ENCODE measurements around the gene JARID2. TPM values are rescaled to one million over a fixed set of nuclear protein-coding genes. Genes with fewer than 3 reads are reported as not detected.

Gene JARID2
- total RNA-seq, 4 donors from 2014 or later: 12.1 to 33.8 (median 17.0) TPM

DNA sequence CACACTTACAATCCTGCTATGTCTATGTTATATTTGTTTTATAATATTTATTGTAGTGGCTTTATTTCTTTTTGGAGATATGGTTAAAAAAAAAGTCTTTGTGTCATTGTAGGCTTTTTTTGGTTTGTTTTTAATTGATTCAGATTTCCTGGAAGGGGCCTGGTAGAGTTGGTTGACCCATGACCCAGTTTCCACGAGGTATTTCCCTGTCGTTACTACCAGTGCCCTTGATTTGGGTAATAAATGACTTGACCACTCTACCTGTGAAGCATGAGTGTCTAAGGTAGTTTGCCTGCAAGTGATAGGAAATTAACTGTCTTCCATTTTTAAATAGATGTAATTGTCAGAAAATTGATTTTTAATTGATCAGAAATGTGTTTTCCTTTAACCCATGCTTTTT, 121.0 kb downstream of the JARID2 start:
- H3K27ac ChIP-seq: no peak overlapping the region
- DNase-seq: no peak
- H3K9me3 ChIP-seq: no peaks in the 10 kb centered on the region
- H3K4me1 ChIP-seq: peaks cover 0 to 46% (median 7%) of the 10 kb centered on the region in 4 donors
- H3K4me3 ChIP-seq: no peak overlapping the region
- no peak for TF ChIP-seq POLR2A (IDR thresholded peaks at IDR 0.05)
- TF ChIP-seq, protein P1, sequence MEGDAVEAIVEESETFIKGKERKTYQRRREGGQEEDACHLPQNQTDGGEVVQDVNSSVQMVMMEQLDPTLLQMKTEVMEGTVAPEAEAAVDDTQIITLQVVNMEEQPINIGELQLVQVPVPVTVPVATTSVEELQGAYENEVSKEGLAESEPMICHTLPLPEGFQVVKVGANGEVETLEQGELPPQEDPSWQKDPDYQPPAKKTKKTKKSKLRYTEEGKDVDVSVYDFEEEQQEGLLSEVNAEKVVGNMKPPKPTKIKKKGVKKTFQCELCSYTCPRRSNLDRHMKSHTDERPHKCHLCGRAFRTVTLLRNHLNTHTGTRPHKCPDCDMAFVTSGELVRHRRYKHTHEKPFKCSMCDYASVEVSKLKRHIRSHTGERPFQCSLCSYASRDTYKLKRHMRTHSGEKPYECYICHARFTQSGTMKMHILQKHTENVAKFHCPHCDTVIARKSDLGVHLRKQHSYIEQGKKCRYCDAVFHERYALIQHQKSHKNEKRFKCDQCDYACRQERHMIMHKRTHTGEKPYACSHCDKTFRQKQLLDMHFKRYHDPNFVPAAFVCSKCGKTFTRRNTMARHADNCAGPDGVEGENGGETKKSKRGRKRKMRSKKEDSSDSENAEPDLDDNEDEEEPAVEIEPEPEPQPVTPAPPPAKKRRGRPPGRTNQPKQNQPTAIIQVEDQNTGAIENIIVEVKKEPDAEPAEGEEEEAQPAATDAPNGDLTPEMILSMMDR (IDR thresholded peaks at IDR 0.05): no peak
- no peaks in the 10 kb centered on the region for H3K27me3 ChIP-seq
- no peaks in the 10 kb centered on the region for H3K36me3 ChIP-seq

DNA sequence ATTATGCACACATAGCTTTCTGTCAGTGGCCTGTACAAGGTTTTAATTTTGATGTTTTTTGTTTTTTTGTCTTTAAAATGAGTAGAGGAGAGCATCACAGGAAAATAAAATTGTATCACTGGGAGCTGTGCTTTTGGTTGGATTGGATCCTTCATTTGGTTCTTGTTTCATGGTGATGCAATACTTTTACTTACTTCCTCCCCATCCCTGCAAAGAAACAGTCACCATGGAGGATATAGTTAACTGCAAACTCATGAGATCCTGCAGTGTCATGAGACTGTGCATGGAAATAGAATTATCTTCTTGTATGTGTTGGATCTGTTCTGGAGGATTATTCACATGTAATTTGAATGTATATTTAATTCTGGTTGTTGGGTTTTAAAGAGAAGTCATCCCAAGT, 122.3 kb downstream of the JARID2 start:
- Histone ChIP-seq H3K27ac (no peak overlapping the region), H3K4me1 (peaks cover 0 to 35% (median 4%) of the 10 kb centered on the region in 4 donors), H3K9me3 (no peaks in the 10 kb centered on the region), H3K4me3 (no peak overlapping the region), H3K36me3 (no peaks in the 10 kb centered on the region), H3K27me3 (no peaks in the 10 kb centered on the region)
- DNase-seq: no peak
- TF ChIP-seq POLR2A (IDR thresholded peaks at IDR 0.05): no peak
- TF ChIP-seq, protein P1 (IDR thresholded peaks at IDR 0.05): no peak

DNA sequence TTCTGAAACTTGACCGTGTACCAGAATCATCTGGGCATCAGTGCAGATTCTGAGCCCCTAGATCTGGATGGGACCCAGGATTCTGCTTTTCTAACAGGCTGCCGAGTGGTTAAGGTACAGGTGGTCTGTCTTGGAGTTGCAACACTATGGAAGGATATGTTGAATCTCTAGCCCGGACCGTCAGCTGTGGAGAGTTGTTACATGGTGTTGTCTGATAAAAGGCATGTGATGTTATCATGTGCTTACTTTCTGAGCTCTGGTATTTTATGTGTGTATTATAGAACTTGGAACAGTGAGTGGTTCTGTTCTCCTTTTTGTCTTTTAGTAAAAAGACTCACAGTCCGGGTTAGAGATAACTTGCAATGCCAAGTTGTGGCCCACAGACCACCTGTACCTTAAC, 123.0 kb downstream of the JARID2 start:
- H3K4me1 ChIP-seq: peaks cover 0 to 28% (median 4%) of the 10 kb centered on the region in 4 donors
- no peak overlapping the region for H3K27ac ChIP-seq

DNA sequence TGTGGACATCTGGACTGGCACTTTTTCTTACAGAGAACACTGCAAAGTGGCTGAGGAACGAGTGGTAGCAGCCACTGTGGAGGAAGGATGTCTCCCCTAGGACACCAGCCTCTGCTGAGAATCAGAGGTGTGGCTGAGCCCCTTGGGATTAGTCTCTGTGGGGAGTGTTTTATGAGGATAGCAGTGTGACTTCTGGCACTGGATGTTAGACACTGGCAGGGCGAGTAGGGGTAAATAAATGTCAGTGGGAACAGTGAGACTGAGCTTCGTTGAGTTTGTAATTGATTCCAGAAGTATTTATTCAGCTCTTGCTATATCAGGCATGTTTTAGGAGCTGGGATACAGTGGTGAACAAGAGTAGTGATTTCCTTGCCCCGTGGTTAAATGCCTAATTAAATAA, 124.0 kb downstream of the JARID2 start:
- DNase-seq: no peak
- Histone ChIP-seq H3K4me3 (no peak overlapping the region), H3K27ac (peak overlapping the region in 1 of 4 donors; percentile 0), H3K27me3 (no peaks in the 10 kb centered on the region), H3K36me3 (peaks cover 0 to 5% (median 0%) of the 10 kb centered on the region in 3 donors), H3K4me1 (peaks cover 0 to 22% (median 3%) of the 10 kb centered on the region in 4 donors), H3K9me3 (no peaks in the 10 kb centered on the region)
- TF ChIP-seq, protein P1 (IDR thresholded peaks at IDR 0.05): no peak
- TF ChIP-seq POLR2A (IDR thresholded peaks at IDR 0.05): no peak

More for the DNA sequence above, 123.0 kb downstream of the JARID2 start:
- no peaks in the 10 kb centered on the region for H3K9me3 ChIP-seq
- H3K36me3 ChIP-seq: no peaks in the 10 kb centered on the region
- TF ChIP-seq POLR2A (IDR thresholded peaks at IDR 0.05): no peak
- TF ChIP-seq, protein P1 (IDR thresholded peaks at IDR 0.05): no peak
- no peak overlapping the region for H3K4me3 ChIP-seq
- H3K27me3 ChIP-seq: no peaks in the 10 kb centered on the region
- no peak for DNase-seq

DNA sequence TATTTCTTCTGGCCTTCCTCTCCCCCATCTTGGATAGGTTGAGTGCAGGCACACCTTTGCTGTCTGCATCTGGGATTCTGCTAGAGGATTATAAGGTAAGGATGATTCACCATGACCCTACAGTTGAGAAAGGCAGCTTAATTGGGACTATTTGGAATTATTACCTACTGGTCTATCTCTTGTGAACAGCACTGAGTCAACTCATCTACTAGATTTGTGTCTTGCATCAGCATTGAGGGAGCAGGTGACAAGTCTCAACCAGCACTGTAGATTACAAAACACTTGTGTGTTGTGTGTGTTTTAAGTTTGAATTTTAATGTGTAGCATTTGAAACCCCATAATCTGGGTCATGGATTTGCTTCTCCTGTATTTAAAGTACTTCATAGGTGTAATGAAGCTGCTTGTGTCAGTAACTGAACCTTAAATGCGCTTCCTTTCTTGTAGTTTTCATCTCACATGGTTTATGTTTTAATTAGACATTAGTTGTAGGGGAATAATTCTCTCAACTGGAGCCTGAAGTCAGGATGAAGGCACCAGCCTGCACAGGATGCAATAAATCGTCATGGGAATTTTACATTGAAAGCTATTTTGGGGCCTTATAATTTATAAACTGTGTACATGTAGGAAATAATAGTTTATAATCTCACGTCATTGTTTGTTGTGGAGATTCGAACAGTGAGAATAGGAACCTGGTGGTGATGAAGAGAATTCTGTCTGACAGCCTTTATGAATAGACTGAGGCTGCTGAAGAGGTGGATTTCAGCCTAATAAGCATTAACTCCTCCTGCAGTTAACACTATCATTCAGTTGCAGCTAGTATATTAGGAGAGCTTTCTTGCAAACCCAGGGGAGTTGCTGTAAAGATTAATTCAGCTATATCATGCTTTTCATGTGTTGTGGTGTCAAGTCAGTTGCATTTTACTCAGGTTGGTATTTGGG, 125.1 kb downstream of the JARID2 start:
- H3K9me3 ChIP-seq: no peaks in the 10 kb centered on the region
- H3K27me3 ChIP-seq: no peaks in the 10 kb centered on the region
- DNase-seq: no peak
- H3K36me3 ChIP-seq: peaks cover 0 to 5% (median 0%) of the 10 kb centered on the region in 3 donors
- no peak overlapping the region for H3K27ac ChIP-seq
- no peak overlapping the region for H3K4me3 ChIP-seq
- peaks cover 0 to 10% (median under 1%) of the 10 kb centered on the region in 4 donors for H3K4me1 ChIP-seq
- TF ChIP-seq, protein P1 (IDR thresholded peaks at IDR 0.05): no peak
- no peak for TF ChIP-seq POLR2A (IDR thresholded peaks at IDR 0.05)

All from Peyer's patch (tissue), 4 donors.